BE2C (cell line): ENCODE results near the gene BTN2A1.

Experiments used
- DNase-seq: peaks from one replicate; pipeline ENCODE4 v3.0.0-alpha.2; 2020
- H3K27me3 ChIP-seq: fragments of 250-450 bp; sonication (Bioruptor Pico); 2 replicates; pipeline ENCODE4 v1.5.1; 2020; ENCODE audit warnings: mild to moderate bottlenecking
- H3K36me3 ChIP-seq: fragments of 250-450 bp; sonication (Bioruptor Pico); 2 replicates; pipeline ENCODE4 v1.5.1; 2020; ENCODE audit warnings: mild to moderate bottlenecking
- H3K4me1 ChIP-seq: fragments of 250-450 bp; sonication (Bioruptor Pico); 2 replicates; pipeline ENCODE4 v1.5.1; 2020
- H3K4me3 ChIP-seq: 2 replicates; pipeline ENCODE4 v1.5.1; 2011; ENCODE audit warnings: low read depth, low read length
- H3K9me3 ChIP-seq: fragments of 250-450 bp; sonication (Bioruptor Pico); 2 replicates; pipeline ENCODE4 v1.5.1; 2020
- TF ChIP-seq, protein P1 (sequence below): IDR thresholded peaks from 2 replicates; pipeline ENCODE4 v1.5.1; 2012; ENCODE audit warnings: mild to moderate bottlenecking, low read depth, low read length

The BTN2A1 gene

DNA sequence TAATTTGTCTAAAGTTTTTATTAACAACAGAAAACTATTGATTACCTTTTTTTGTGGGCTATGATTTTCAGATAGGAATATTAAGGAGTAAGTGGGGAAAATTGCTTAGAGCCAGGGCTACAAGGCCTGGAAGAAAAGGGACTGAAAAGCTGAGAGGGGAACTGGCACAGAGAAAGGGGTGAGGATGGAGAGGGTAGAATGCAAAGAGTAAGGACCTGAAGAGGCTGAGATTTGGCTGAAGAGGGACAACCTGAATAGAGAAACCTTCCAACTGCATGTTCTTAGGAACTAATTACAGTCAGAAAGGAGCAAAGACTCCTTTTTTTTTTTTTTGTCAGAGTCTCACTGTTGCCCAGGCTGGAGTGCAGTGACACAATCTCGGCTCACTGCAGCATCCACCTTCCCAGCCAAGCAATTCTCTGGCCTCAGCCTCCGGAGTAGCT, 16.7 kb downstream of the BTN2A1 start:
- TF ChIP-seq, protein P1, sequence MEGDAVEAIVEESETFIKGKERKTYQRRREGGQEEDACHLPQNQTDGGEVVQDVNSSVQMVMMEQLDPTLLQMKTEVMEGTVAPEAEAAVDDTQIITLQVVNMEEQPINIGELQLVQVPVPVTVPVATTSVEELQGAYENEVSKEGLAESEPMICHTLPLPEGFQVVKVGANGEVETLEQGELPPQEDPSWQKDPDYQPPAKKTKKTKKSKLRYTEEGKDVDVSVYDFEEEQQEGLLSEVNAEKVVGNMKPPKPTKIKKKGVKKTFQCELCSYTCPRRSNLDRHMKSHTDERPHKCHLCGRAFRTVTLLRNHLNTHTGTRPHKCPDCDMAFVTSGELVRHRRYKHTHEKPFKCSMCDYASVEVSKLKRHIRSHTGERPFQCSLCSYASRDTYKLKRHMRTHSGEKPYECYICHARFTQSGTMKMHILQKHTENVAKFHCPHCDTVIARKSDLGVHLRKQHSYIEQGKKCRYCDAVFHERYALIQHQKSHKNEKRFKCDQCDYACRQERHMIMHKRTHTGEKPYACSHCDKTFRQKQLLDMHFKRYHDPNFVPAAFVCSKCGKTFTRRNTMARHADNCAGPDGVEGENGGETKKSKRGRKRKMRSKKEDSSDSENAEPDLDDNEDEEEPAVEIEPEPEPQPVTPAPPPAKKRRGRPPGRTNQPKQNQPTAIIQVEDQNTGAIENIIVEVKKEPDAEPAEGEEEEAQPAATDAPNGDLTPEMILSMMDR, result no peak
- H3K4me3 ChIP-seq, result peak overlapping the region; percentile 77

DNA sequence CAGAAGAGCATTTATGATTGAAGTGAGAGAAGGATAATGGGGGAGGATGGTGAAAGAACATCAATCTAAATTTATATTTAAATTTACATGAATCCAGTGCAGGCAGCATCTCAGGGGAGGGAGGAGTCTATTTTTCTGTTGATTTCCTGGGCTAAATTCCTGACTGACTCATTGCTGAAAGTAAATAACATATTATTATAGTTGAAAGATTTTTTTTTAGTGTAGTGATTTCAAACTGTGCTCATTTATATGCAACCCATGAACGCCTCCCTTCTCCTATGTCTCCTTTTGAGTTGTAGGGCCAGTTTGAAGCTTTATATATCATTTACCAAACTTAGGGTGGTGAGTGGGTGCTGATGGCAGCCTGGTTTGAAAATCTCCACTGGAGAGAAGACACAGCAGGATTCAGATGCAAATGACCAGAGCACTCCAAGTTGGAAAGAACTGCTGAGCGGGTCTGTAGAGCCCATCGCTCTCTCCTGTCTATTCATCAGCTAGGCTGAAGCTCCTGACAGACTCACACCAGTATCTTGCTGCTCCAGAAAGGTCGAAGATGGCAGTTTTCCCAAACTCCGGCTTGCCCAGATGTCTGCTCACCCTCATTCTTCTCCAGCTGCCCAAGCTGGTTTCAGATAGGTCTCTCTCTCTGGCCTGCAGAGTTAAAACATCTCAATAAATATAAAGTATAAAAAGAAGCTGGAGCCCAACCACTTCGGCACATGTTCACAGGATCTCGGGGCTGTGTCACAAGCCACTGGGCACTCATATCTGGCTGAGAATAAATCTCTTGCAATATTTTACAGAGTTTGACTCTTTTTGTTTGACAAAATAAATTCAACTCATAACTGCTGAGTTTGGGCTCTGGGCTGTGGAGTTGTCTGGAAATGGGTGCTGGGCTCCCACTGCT, 18.3 kb downstream of the BTN2A1 start:
- Histone ChIP-seq H3K27me3 (no peaks in the 10 kb centered on the region), H3K36me3 (no peaks in the 10 kb centered on the region), H3K9me3 (no peaks in the 10 kb centered on the region; the same call in 1 of the 2 replicates), H3K4me3 (no peak overlapping the region), H3K4me1 (peaks cover 6% of the 10 kb centered on the region; the same call in 1 of the 2 replicates)
- TF ChIP-seq, protein P1, result no peak
- DNase-seq, result no peak

More for the DNA sequence above, 16.7 kb downstream of the BTN2A1 start:
- Histone ChIP-seq H3K9me3 (no peaks in the 10 kb centered on the region; the same call in 1 of the 2 replicates), H3K4me1 (peaks cover 6% of the 10 kb centered on the region; the same call in 1 of the 2 replicates), H3K36me3 (no peaks in the 10 kb centered on the region), H3K27me3 (no peaks in the 10 kb centered on the region)
- no peak for DNase-seq

DNA sequence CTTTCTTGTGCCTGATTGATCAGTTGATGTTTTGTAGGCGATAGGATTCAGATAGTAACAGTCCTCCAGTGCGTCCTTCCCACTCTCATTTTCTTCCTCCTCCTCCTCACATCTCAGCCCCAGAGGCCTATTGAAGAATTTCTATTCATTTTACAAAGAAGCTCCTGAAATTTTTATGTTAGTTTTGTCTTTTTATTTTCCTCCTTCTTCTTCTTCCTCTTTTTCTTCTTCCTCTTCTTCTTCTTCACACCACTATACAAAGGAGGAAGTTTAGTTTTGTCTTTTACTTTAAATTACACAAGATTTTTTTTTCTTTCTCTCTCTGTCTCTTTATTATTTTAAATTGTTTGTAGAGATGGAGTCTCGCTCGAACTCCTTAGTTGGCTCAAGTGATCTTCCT, 19.1 kb downstream of the BTN2A1 start:
- TF ChIP-seq, protein P1, result no peak
- no peaks in the 10 kb centered on the region for H3K27me3 ChIP-seq
- H3K4me3 ChIP-seq, result no peak overlapping the region
- H3K9me3 ChIP-seq, result no peaks in the 10 kb centered on the region; the same call in 1 of the 2 replicates
- H3K4me1 ChIP-seq, result peaks cover 6% of the 10 kb centered on the region; the same call in 1 of the 2 replicates
- no peak for DNase-seq
- no peaks in the 10 kb centered on the region for H3K36me3 ChIP-seq

DNA sequence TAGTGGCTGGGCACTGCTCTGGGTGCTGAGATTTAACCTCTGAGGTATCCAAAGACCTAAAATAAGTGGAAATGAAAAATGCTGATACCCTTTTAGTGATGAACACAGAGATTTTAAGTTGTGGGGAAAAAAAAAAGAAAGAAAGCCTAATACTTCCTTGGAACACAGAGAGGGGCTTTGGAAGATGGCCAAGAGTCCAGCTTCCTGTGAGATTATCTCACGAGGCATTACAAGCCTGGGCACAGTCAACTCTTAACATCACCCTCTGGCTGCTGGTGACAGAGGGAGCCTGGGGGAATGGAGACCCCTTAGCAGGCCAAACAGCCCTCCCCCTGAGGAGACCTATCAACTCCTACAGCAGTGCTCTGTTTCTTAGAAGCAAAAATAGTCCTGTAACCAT, 19.7 kb downstream of the BTN2A1 start:
- TF ChIP-seq, protein P1, result no peak
- Histone ChIP-seq H3K4me3 (no peak overlapping the region), H3K27me3 (no peaks in the 10 kb centered on the region), H3K36me3 (no peaks in the 10 kb centered on the region), H3K4me1 (peaks cover 6% of the 10 kb centered on the region; the same call in 1 of the 2 replicates), H3K9me3 (no peaks in the 10 kb centered on the region; the same call in 1 of the 2 replicates)
- DNase-seq, result peak; percentile 18

DNA sequence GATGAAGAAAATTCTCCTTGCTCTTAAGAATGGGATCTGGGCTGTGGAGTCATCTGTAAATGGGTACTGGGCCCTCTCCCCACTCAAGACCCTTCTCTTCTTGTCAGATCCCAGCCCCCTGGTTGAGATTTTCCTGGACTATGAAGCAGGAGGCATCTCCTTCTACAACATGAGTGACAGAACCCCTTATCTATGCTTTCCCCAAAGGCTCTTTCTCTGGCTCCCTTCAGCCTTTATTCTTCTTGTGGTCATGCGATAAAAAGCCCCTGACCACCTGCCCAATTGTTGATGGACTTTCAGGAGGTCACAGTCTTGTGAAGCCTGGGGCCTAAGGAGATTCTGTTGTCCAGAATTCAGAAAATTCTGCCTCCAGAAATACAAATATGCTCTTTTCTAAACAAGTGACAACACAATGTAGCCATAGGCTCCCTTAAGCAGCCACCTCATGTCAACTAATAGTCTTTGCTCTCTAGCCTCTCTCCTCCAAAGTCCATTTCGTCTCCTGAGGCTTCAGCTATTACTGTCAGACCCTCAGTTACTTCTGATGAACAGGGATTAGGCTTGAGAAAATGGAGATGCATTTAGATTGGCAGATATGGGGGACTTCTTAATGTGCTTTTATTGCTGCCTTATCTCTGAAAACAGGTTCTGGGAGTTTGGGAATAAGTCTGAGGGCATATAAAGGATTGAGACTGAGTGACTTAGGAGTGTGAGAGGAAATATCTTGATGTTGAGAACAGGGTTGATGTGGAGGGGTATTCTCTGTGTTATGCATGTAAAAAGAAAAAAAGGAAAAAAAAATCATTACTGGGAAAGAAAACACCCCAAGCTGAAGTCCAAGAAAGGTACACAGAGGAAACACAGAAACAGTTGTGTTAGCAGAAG, 20.6 kb downstream of the BTN2A1 start:
- DNase-seq, result no peak
- H3K36me3 ChIP-seq, result no peaks in the 10 kb centered on the region
- H3K4me1 ChIP-seq, result peaks cover 6% of the 10 kb centered on the region; the same call in 1 of the 2 replicates
- H3K4me3 ChIP-seq, result no peak overlapping the region
- TF ChIP-seq, protein P1, result no peak
- no peaks in the 10 kb centered on the region; the same call in 1 of the 2 replicates for H3K9me3 ChIP-seq
- H3K27me3 ChIP-seq, result no peaks in the 10 kb centered on the region
